Right kidney (tissue), 1 donor: ENCODE data around the gene UBE3C.

Source experiments
- DNase-seq: peaks from one replicate; pipeline ENCODE4 v3.0.0-alpha.2; 2016

UBE3C gene

DNA sequence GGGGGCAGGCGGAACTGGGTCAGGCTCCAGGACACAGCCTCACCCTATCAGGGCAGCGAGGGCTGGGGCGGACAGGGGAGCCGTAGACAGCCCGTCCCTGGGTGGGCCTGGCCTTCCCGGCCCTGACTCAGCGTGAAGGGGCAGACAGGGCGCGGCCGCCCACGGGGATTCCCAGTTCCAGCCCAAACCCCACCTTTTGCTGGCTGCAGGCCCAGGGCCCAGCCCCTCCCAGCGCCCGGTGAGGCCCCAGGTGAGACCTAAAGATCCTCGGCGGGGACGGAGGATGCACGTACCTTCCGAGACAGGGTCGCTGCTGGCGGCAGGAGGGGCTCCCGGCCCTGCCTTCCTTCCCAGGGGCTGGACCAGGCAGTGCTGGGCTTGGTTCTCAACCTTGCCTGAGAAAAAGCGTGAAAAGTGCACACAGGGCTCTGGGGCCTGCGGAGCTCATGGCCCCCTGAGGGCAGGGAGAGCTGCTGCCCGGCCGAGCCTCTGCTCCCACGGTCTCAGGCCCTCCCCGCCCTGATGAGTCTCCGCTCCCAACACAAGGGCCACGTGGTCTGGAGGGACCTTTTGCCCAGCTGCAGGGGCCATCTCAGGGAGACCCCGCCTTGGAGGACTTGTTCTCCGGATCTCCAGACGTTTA, 154.2 kb downstream of the UBE3C start:
- DNase-seq, result no peak

DNA sequence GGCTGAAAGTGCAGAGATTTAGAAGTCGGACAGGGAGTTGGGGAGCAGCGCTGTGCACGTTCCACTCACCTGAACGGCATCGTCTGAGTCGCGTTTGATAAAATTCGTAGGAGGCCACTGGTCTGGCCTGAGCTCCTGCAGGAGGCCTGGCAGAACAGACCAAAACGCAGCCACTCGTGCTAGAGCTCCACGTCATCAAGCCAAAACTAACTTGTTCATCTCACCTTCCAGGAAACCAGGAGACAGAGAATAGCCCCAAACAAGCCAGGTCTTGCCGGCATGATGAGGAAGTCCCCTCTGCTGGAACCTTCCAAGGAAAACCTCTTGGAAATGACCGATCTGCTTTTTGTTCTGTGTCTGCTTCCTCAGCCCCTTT, 154.7 kb downstream of the UBE3C start:
- DNase-seq, result no peak

- DNase-seq, result no peak
These were observed 156.0 kb downstream of the UBE3C start for GRCh38 chr7:157294773-157295172.

GRCh38 chr7:157295338-157295737, 156.6 kb downstream of the UBE3C start:
- DNase-seq, result no peak

GRCh38 chr7:157297185-157297584, 158.5 kb downstream of the UBE3C start:
- no peak for DNase-seq

DNA sequence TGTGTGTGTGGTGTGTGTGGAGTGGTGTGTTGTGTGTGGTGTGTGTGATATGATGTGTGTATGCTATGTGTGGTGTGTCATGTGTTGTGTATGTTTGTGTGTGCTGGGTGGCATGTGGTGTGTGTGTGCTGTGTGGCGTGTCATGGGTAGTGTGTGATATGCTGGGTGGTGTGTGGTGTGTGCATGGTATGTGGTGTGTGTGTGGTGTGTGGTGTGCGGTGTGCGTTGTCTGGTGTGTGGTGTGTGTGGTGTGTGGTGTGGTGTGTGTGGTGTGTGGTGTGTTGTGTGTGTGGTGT, 160.5 kb downstream of the UBE3C start:
- no peak for DNase-seq

DNA sequence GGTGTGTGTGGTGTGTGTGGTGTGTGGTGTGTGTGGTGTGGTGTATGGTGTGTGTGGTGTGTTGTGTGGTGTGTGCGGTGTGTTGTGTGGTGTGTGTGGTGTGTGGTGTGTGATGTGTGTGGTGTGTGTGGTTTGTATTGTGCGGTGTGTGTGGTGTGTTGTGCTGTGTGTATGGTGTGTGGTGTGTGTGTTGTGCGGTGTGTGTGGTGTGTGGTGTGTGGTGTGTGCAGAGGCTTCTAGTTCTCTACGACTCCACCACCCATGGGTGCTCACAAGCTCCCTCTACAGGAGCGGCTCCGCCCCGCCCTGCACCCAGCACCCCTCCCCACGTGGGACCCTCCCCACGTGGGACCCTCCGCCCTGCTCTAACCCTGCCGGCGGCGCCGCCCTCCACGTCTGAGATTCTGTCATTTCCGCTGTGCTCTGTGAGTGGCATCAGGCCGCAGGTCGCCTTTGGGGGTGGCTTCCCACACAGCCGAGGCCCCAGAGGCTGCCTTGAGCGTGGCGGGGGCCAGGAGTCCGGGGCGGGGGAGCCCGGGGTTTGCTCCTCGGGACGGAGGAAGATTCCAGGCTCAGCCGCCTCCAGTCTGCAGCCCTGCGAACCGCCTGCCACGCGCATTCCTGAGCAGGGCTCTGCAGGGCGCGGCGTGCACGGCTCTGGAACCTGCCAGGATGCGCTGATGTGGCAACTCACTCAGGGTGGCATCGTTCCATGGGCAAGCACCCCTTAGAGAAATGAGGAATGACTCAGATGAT, 161.1 kb downstream of the UBE3C start:
- DNase-seq, result no peak

DNA sequence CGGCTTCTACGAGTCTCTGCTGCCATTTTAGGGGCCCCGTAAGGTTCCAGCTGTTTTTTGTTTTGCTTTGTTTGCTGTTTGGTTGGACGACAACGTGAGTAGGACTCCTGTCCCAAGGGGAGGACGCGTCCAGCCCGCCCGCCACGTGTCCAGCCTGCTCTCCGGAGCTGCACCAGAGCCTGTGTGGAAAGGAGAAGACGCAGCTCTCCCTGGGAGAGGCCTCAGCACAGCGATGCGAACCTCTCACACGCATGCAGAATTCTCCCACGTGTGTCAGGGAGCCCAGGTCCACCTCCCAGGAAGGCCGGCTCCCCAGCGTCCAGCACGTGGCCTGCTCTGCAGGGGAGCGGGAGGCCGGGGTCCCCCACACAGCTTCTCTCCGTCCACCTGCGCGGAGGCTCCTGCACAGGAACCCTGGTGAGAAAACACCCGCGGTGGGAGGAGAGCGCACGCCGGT, 161.7 kb downstream of the UBE3C start:
- DNase-seq, result no peak

DNA sequence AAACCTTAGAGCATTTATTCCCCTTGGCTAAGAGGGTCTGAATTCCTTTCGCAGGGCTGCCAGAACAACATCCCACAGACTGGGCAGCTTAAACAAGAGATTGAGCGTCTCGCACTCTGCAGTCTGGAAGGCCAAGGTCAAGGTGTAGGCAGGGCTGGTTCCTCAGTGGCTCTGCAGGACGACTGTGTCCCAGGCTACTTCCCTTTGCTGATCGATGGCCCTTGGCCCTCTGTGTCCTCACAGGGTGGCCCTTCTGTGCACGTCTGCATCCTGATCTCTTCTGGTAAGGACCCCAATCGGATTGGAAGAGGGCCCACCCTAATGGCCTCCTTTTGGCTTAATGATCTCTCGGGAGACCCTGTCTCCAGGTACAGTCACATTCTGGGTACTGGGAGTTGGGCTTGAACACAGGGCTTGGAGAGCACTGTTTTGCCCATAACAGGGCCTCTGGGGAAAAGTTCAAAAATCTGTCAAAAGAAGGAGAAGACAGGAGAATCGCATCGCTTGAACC, 162.9 kb downstream of the UBE3C start:
- DNase-seq, result no peak

DNA sequence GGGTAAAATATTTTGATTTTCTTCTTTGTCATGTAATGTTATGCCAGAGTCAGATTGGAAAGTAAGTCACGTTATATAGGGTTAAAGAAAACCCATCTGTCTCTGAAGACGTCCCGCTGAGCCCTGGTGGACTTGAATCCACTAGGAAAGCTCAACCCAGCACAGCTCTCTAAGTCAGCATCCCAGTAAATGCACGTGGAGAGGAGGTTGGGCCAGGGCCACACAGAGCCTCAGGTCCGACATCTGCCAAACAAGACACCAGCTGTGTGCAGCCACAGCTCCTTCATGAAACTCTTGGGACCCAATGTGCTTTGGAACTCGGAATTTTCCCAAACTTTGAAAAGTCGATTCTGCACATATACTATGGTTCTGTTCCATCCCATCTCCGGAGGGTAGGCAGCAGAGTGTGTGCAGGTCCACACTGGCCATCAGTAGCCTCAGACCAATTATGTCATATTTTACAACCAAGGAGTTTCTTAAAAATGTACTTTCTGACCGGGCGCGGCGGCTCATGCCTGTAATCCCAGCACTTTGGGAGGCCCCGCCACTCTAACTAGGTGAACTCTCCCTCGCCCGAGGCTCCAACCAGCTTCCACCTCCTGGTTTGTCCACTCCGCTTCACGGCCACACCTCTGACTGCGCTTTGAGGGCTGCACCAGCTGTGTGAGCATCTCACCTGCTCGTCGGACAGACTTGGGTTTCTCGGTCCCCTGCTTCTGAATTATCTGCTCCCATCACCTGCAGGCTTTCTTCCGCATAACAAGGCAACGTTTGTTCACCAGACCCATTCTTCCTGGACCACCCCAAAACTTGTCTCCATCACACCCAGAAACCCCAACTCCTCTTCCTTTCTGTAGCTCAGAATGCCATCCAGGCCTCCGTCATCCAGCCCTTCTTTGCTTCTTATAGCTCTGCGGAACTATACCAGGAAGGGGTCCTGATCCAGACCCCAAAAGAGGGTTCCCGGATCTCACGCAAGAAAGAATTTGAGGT, 168.4 kb downstream of the UBE3C start:
- no peak for DNase-seq

DNA sequence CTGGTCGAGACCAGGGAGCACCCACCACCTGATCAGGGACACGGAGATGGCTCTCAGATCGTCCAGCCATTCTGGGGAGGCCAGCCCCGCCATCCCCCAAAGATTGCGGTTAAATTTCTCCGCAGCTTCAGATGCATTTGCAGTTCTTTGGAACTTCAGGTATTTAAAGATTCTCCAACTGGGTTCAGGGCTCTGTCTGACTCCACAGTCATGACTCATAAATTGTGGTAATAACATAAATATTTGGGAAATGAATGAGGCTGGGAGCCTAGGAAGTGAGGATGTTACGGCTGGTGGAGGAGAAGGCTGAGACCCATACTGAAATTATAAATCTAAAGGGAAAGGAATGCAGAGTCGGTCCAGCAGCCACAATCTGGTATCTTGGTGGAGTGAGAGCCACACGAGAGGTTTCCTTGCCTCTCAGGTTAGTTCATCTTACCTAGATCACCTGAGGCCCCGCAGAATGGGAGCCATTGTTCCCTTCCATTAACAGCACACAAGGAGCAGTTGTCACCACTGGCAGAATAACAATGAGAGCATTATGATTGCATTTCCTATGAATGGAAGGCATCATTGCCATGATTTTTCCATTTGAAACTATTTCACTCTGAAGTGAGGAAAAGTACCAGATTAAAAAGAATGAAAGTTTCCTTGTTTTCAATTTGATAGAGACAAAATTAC, 171.4 kb downstream of the UBE3C start:
- DNase-seq, result no peak

DNA sequence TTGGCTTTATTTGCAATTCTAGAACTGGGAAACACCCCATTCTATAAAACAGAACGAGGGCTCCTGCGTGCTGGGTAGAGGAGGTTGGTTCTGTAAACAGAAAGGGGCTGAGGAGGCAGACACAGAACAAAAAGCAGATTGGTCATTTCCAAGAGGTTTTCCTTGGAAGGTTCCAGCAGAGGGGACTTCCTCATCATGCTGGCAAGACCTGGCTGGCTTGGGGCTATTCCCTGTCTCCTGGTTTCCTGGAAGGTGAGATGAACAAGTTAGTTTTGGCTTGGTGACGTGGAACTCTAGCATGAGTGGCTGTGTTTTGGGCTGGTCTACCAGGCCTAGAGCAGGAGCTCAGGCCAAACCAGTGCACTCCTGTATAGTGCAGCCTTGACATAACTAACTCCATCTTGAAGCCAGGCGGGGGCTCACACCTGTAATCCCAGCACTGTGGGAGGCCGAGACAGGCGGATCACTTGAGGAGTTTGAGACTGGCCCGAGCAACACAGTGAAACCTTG, 172.0 kb downstream of the UBE3C start:
- no peak for DNase-seq

DNA sequence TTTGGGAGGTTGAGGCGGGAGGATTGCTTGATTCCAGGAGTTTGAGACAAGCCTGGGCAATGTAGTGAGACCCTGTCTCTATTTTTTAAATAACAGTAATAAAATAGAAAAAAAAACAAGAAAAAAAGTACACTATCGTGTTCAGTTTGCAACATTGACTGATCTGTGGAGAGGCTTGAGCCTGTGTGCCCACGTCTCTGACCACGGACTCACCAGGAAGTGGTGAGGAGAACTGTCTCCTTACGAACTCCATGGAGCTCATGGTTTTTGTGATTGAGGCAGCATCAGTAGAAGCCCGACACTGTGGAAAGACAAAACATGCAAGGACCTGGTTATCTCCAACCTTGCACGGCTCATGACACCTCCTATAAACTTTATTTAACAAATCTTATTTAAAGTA, 174.2 kb downstream of the UBE3C start:
- no peak for DNase-seq

GRCh38 chr7:157313645-157314044, 174.9 kb downstream of the UBE3C start:
- no peak for DNase-seq

DNA sequence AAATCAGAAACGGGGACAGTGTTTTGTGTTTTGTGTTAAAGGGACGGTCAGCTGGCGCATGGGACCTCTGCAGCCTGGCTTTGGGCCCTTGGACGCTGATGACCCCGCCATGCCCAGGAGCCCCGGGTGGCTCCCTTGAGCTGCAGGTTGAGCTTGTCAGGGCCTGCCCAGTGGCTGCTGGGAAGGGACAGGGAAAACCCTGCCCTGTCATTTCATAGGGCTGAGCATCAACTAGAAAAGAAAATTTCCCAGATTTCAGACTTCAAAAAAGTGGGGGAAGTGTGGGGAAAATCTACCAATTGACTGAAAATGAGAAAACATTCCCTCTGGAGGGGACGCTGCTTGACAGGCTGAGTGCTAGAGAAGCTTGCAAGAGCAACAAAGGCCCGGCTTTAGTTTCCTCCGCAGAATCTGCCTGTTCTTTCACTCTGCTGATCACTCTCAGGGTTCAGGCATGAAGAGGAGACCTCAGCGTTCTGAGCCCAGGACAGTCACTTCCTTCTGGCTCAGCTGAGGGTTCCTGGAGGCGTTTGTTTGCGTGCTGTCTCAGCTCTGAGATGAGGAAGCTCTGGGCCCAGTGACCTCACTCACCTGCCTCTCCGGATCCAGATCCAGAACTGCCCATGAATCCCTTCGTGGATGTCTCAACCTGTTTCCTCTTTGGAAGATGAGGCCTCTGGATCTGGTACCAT, 179.4 kb downstream of the UBE3C start:
- no peak for DNase-seq
